B cell (primary cell): ENCODE measurements around the gene STX18.

Source experiments
- CTCF ChIP-seq: fragments of 200-600 bp; IDR thresholded peaks from one replicate; pipeline ENCODE4 v1.8.0; 2022; ENCODE audit warnings: antibody characterized with exemption, mild to moderate bottlenecking
- EZH2 ChIP-seq: IDR thresholded peaks from 2 replicates; pipeline ENCODE4 v1.6.1; 2012; ENCODE audit warnings: borderline replicate concordance, low read depth, mild to moderate bottlenecking, moderate library complexity, low read length; ENCODE audit not compliant: insufficient read depth, poor library complexity, severe bottlenecking

- TF ChIP-seq CTCF (peak; percentile 97), EZH2 (no peak)
These were observed 53.1 kb downstream of the STX18 start for GRCh38 chr4:4488405-4489404.
